ENCODE data around the gene RNF123.
"Not testable (repeated sequence)": the region's sequence is repeated elsewhere in the genome, so short reads cannot be mapped to it uniquely, and the experiment has no call there.

The RNF123 gene

GRCh38 chr3:49721896-49722781, 32.8 kb downstream of the RNF123 start:
- DNase-seq, result peak; percentile 37

GRCh38 chr3:49722896-49723295, 33.5 kb downstream of the RNF123 start:
- DNase-seq, result peak; percentile 35

- DNase-seq, result peak; percentile 56
Measured at GRCh38 chr3:49723296-49723627, 33.9 kb downstream of the RNF123 start.

GRCh38 chr3:49723628-49724551, 34.5 kb downstream of the RNF123 start, which contains the start of gene GMPPB:
Gene GMPPB (minus strand): TSS chr3:49723951. CDS start chr3:49723726, 225 bp downstream.
- peak; percentile 98 for DNase-seq

GRCh38 chr3:49724586-49724985, 35.2 kb downstream of the RNF123 start:
- peak; percentile 47 for DNase-seq

GRCh38 chr3:49725906-49726681, 36.7 kb downstream of the RNF123 start:
- peak; percentile 32 for DNase-seq

- peak; percentile 33 for DNase-seq
Measured at GRCh38 chr3:49727154-49727923, 38.0 kb downstream of the RNF123 start.

GRCh38 chr3:49727924-49728361, 38.6 kb downstream of the RNF123 start:
- no peak for DNase-seq

GRCh38 chr3:49729966-49730609, 40.7 kb downstream of the RNF123 start:
- no peak for DNase-seq

- no peak for DNase-seq
Measured at GRCh38 chr3:49732597-49732996, 43.2 kb downstream of the RNF123 start.

- no peak for DNase-seq
Measured at GRCh38 chr3:49733551-49733950, 44.2 kb downstream of the RNF123 start.

- DNase-seq, result no peak
Measured at GRCh38 chr3:49734752-49735151, 45.4 kb downstream of the RNF123 start.

GRCh38 chr3:49738067-49738713, 48.8 kb downstream of the RNF123 start:
- no peak for DNase-seq

GRCh38 chr3:49740427-49740826, 51.1 kb downstream of the RNF123 start:
- DNase-seq, result no peak

GRCh38 chr3:49745986-49746385, 56.6 kb downstream of the RNF123 start:
- no peak for DNase-seq

- DNase-seq, result no peak
Measured at GRCh38 chr3:49747792-49748480, 58.6 kb downstream of the RNF123 start.

GRCh38 chr3:49748874-49749273, 59.5 kb downstream of the RNF123 start:
- DNase-seq, result not testable (repeated sequence)

- DNase-seq, result no peak
Measured at GRCh38 chr3:49750056-49750455, 60.7 kb downstream of the RNF123 start.

GRCh38 chr3:49751501-49751900, 62.1 kb downstream of the RNF123 start:
- no peak for DNase-seq

- DNase-seq, result no peak
Measured at GRCh38 chr3:49754536-49754935, 65.2 kb downstream of the RNF123 start.

Measured in left hindlimb (tissue), 1 donor.